HFFc6 (cell line): ENCODE results near the gene USP10. TPM values are rescaled to one million over a fixed set of nuclear protein-coding genes. Genes with fewer than 3 reads are reported as not detected.

Experiments used
- DNase-seq: peaks from one replicate; pipeline ENCODE4 v3.0.0-alpha.2; 2018
- H3K27ac Mint-ChIP-seq: 2 replicates; pipeline ENCODE4 v1.8.0; 2020; ENCODE audit warnings: mild to moderate bottlenecking, mixed read lengths
- H3K27me3 Mint-ChIP-seq: 2 replicates; pipeline ENCODE4 v1.8.0; 2021; ENCODE audit warnings: mild to moderate bottlenecking, moderate library complexity, mixed read lengths; ENCODE audit not compliant: insufficient read depth
- H3K36me3 Mint-ChIP-seq: 2 replicates; pipeline ENCODE4 v1.8.0; 2021; ENCODE audit warnings: low read depth, mixed read lengths
- H3K4me1 Mint-ChIP-seq: 2 replicates; pipeline ENCODE4 v1.8.0; 2020; ENCODE audit warnings: low read depth, mixed read lengths
- H3K4me3 Mint-ChIP-seq: 2 replicates; pipeline ENCODE4 v1.8.0; 2020; ENCODE audit warnings: mild to moderate bottlenecking, moderate library complexity, mixed read lengths
- H3K9me3 Mint-ChIP-seq: 2 replicates; pipeline ENCODE4 v1.8.0; 2020; ENCODE audit warnings: mild to moderate bottlenecking, mixed read lengths
- total RNA-seq, 6 experiments: library from RNA; stranded (reverse); fragmentation: NEBNext Ultra II Directional; extraction: Animal tissue kit (Norgen Biotek cat#: 25700); gene quantifications; 2 replicates in 1 of 6; 3 replicates in 5 of 6; pipeline ENCODE4 v1.2.3, GENCODE V29; 2021
- TF ChIP-seq, protein P1 (sequence below): fragments of 200-600 bp; sonication (generic); IDR thresholded peaks from 2 replicates; pipeline ENCODE4 v1.5.0; 2021; ENCODE audit warnings: antibody characterized with exemption, mild to moderate bottlenecking

Gene USP10
- total RNA-seq, 6 experiments from 2014 or later: 83.2 to 106 (median 92.3) TPM

DNA sequence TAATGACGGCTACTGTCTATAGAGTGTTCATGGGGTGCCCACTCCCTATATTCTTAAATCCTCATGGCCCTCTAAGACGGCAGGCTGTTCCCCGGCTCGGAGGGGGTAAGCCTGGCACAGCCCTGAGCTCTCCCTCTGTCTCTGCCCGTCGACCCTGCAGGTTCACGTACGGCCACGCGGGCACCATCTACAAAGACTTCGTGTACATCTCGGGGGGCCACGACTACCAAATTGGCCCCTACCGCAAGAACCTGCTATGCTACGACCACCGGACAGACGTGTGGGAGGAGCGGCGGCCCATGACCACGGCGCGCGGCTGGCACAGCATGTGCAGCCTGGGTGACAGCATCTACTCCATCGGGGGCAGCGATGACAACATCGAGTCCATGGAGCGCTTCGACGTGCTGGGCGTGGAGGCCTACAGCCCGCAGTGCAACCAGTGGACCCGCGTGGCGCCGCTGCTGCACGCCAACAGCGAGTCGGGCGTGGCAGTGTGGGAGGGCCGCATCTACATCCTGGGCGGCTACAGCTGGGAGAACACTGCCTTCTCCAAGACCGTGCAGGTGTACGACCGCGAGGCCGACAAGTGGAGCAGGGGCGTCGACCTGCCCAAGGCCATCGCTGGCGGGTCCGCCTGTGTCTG is 38.3 kb upstream of the USP10 start:
- Mint-ChIP-seq H3K36me3 (peaks cover 27% of the 10 kb centered on the region), H3K4me1 (no peaks in the 10 kb centered on the region), H3K27me3 (peaks cover 2% of the 10 kb centered on the region), H3K4me3 (no peak overlapping the region), H3K27ac (no peak overlapping the region), H3K9me3 (no peaks in the 10 kb centered on the region)
- DNase-seq: no peak
- TF ChIP-seq, protein P1, sequence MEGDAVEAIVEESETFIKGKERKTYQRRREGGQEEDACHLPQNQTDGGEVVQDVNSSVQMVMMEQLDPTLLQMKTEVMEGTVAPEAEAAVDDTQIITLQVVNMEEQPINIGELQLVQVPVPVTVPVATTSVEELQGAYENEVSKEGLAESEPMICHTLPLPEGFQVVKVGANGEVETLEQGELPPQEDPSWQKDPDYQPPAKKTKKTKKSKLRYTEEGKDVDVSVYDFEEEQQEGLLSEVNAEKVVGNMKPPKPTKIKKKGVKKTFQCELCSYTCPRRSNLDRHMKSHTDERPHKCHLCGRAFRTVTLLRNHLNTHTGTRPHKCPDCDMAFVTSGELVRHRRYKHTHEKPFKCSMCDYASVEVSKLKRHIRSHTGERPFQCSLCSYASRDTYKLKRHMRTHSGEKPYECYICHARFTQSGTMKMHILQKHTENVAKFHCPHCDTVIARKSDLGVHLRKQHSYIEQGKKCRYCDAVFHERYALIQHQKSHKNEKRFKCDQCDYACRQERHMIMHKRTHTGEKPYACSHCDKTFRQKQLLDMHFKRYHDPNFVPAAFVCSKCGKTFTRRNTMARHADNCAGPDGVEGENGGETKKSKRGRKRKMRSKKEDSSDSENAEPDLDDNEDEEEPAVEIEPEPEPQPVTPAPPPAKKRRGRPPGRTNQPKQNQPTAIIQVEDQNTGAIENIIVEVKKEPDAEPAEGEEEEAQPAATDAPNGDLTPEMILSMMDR: no peak

DNA sequence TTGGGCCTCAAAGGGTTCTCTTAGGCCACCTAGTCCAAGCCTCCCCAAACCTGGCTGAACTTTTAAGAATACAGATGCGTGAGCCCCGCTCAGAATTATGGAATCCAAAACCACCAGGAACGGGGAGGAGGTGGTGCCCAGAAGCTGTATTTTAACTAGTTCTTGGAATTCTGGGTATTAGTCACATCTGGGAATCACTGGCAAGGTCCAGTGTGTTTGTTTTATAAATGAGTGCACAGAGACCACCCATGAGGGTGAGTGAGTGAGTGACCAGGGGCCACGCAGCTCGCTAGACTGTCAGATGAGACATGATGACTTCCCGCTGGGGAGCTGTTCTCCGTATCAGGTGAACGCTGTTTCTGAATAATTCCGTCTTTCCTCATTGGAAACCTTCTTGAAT is 37.3 kb upstream of the USP10 start:
- Mint-ChIP-seq H3K27ac (no peak overlapping the region), H3K4me1 (peaks cover 3% of the 10 kb centered on the region; the same call in 1 of the 2 replicates), H3K9me3 (no peaks in the 10 kb centered on the region), H3K4me3 (no peak overlapping the region), H3K27me3 (no peaks in the 10 kb centered on the region), H3K36me3 (peaks cover 27% of the 10 kb centered on the region)
- TF ChIP-seq, protein P1: no peak
- no peak for DNase-seq

DNA sequence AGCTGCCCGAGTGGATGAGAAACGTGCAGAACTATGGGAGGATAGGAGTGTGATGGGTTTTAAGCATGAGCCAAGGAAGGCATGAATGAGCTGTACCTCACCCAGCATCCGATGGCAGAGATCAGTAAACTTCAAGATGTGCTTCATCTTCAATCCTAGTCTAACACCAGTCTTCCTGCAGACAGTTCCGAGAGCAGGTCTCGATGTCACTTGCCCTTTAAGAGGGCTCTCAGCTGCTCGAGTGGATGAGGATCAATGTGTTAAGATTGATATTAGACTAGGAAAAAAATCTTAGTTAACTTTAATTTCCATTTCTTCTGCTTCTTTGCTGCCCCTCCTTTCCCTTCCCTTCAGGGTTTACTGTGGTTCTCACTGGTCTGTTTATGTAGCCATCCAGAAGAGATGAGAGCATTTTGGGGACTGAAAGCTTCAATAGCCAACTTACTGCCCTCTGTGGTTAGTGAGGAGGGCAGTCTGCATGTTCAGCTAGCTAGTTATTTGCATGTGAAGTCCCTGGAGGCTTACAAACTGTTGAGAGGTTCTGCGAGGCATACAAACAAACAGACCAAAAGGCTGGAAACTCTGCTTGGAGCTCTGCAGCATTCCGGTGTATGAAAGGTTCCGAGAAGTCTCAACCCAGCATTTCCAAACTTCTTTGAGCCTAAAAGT is 36.2 kb upstream of the USP10 start:
- Mint-ChIP-seq H3K27ac (no peak overlapping the region), H3K4me3 (no peak overlapping the region), H3K4me1 (peaks cover 6% of the 10 kb centered on the region; the same call in 1 of the 2 replicates), H3K27me3 (no peaks in the 10 kb centered on the region), H3K9me3 (no peaks in the 10 kb centered on the region), H3K36me3 (peaks cover 18% of the 10 kb centered on the region)
- DNase-seq: no peak
- TF ChIP-seq, protein P1: no peak

DNA sequence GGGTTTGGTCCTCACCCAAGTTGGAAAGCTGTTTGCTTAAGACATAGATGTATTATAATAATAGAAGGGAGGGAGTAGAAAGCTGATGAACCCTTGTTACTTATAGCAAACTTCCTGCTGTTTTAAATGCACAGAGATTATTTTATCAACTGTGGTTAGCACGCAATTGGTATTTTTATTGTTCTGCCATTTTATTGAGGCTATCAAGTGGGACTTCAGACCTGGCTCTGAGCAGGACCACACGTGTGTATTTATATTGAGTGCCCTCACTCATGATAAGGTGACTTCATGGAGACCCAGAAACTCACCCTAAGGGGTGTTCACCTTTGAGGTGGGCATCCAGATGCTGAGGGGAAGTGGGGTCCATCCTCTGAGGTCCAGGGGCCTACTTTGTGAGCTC is 34.4 kb upstream of the USP10 start:
- no peak for DNase-seq
- Mint-ChIP-seq H3K4me1 (peaks cover 6% of the 10 kb centered on the region; the same call in 1 of the 2 replicates), H3K27me3 (no peaks in the 10 kb centered on the region), H3K27ac (no peak overlapping the region), H3K9me3 (no peaks in the 10 kb centered on the region), H3K4me3 (no peak overlapping the region), H3K36me3 (peaks cover 17% of the 10 kb centered on the region)
- TF ChIP-seq, protein P1: no peak

DNA sequence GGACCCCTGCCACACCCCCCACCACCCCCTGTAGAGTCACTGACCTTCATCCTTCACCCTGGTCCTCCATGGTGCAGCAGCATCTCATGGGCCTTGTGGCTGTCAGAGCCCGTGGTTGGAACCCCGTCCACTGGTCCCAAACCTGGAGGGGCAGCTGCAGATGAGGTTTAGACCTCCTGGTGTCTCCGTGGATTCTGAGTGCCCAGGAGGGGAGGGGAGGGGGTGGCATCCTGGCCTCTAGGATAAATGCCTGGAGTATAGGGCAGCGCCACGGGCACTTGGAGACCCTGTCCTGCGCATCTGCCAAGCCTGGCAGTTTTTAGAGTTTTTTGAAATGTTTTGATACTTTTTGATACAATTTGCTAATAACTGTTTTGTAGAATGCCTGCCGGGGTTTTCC is 34.0 kb upstream of the USP10 start:
- H3K27me3 Mint-ChIP-seq: no peaks in the 10 kb centered on the region
- no peak overlapping the region for H3K4me3 Mint-ChIP-seq
- peaks cover 6% of the 10 kb centered on the region; the same call in 1 of the 2 replicates for H3K4me1 Mint-ChIP-seq
- H3K36me3 Mint-ChIP-seq: peaks cover 17% of the 10 kb centered on the region
- TF ChIP-seq, protein P1: no peak
- no peak for DNase-seq
- no peaks in the 10 kb centered on the region for H3K9me3 Mint-ChIP-seq
- H3K27ac Mint-ChIP-seq: no peak overlapping the region
